Limb (tissue), 2 donors: ENCODE data around the gene MLXIP.
"Not testable (repeated sequence)": the region's sequence is repeated elsewhere in the genome, so short reads cannot be mapped to it uniquely, and the experiment has no call there.

ENCODE experiments used
- DNase-seq, 2 donors: peaks; one replicate each; pipeline ENCODE4 v3.0.0-alpha.2; 2016; ENCODE audit errors: extremely low spot score in 2 of 2

Gene MLXIP

GRCh38 chr12:122147514-122148290 lies 69.1 kb downstream of the MLXIP start:
- no peak for DNase-seq

GRCh38 chr12:122148657-122149056 lies 70.1 kb downstream of the MLXIP start:
- DNase-seq: no peak

DNA sequence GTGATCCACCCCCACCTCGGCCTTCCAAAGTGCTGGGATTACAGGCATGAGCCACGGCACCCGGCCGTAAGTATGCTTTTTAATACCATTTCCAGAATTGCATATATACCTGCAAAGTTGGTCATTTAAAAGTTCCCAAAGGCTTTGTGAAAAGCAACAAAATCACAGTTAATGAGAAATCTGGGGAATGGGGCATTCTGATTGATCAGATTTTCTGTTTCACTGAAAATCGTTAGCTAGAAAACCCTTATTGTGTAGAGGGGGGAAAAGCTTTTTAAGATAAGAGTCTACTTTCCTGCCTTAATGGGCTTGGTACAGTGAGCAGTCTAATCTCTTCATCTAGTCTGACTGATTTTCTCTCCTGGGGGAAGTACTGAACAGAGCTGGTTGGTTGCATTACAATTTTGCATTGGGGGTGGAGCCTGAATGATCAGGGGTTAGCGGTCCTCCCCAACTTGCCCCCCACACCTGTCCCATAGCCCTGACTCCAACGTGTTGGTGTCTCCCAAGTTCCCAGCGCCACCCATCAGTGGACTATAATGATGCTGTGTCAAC lies 71.6 kb downstream of the MLXIP start:
- DNase-seq: no peak

GRCh38 chr12:122152754-122153153 lies 74.2 kb downstream of the MLXIP start:
- DNase-seq: no peak

GRCh38 chr12:122155705-122156104 lies 77.1 kb downstream of the MLXIP start:
- no peak for DNase-seq

GRCh38 chr12:122158700-122159285 lies 80.2 kb downstream of the MLXIP start:
- no peak for DNase-seq

GRCh38 chr12:122159882-122160281 lies 81.3 kb downstream of the MLXIP start:
- DNase-seq: no peak

DNA sequence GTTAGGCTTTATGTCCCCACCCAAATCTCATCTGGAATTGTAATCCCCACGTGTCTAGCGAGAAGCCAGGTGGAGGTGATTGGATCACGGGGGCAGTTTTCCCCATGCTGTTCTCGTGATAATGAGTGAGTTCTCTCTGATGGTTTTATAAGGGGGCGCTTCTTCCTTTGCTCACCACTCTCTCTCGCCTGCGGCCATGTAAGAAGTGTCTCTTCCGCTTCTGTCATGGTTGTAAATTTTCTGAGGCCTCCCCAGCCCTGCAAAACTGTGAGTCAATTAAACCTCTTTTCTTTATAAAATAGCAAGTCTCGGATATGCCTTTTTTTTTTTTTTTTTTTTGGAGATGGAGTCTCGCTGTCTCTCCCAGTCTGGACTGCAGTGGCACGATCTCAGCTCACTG lies 82.2 kb downstream of the MLXIP start:
- DNase-seq: no peak

DNA sequence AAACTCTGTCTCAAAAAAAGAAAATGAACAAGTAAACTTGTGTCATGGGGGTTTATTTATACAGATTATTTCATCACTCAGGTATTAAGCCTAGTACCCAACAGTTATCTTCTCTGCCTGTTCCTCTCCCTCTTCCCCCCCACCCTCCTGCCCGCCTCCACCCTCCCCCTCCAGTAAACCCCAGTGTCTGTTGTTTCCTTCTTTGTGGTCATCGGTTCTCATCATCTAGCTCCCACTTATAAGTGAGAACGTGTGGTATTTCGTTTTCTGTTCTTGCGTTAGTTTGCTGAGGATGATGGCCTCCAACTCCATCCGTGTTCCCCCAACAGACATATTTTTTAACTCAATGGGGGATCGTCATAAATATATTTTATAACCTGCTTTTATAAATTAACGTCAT lies 83.1 kb downstream of the MLXIP start:
- DNase-seq: no peak

DNA sequence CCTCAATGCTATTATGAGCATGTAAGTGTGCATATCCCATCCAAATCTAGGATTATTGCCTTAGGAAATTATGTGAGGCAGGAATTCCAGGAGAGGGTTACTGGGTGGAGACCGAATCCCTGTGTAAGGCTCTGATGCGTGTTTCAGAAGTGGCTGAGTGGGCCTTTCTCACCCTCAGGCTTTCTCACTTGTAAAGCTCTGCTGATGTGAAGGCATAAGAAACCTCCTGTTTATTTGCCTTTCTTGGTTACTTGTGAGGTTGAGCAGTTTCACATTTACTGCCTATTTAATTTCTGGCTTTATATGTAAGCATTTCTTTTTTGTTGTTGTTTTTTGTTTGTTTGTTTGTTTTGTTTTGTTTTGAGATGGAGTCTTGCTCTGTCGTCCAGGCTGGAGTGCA lies 84.4 kb downstream of the MLXIP start:
- no peak for DNase-seq

DNA sequence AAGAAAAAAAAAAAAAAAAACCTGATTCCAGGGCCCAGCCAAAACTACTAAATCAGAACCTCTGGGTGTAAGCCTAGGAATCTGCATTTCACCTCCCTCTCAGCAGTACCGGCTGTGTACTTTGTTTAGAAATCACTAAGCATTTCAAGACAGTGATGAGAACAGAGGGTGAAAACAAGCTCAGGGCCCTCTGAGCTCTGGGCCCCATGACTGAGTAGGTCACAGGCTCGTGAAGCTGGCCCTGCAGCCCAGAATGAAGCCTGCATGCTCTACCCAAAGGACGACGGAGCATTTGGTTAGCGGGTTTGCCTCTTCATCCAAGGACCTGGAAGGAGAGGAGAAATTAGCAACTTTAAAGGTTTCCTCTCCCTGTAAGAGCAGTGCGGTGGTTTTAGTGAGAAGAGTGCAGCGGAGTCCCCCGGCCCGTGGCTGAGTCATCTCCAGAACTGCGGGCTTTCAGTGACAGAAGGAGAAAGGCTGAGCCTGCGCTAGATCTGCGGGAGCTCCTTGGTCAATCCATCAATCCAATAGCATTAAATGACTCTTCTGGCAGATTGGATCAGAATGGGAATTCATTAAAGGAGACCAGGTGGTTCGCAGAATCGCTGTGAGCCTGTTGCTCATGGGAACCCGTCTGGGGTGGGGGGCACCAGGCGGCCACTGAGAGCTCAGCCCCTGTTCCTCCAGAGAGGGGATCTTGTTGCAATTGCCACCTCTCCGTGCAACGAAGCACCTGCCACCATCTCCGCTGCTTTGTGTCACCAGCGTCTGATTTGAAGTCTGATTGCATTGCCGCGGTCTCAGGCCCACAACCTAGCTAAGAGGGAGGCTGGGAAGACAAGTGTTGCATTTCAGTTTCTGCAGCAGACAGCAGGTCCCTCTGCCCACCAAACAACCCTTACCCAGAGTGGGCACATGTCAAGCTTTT lies 88.1 kb downstream of the MLXIP start:
- DNase-seq: no peak

- no peak for DNase-seq
Observed at GRCh38 chr12:122167356-122167925, 88.9 kb downstream of the MLXIP start.

- DNase-seq: no peak
Observed at GRCh38 chr12:122168492-122168891, 89.9 kb downstream of the MLXIP start.

GRCh38 chr12:122171399-122171798 lies 92.8 kb downstream of the MLXIP start:
- DNase-seq: no peak

DNA sequence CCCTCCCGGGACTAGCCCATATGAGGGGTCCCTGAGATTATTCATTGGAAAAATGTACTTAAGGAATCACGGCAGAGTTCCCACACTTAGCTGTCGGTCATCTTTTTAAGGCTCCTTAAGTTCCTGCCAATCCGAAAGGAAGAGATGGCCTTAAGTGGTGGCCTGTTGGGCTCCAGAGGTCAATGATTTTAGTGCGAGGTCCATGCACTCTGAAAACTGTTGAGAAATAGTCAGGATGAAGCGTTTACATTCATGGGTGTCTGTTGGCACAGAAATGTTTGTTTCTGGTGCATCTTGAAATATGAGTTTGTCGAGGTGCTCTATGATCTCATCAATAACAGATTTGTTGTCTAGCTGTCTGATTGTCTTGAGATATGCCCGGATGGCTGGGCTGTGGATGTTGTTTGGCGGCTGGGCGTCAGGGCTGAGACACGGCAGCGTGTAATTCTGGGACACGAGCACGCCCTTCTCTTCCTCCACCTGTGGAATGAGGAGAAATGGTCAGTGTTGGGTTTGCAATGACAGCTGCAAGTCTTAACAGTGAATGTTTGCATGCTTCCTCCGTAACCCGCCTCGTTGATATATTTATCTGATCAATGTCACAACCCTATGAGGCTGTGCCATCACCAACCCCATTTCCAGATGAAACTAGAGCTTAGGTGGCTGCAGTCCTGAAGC lies 93.8 kb downstream of the MLXIP start:
- no peak for DNase-seq

- DNase-seq: no peak
Observed at GRCh38 chr12:122174155-122174845, 95.7 kb downstream of the MLXIP start, which contains the start of gene IL31. Gene IL31 (minus strand): TSS chr12:122174221. CDS start chr12:122174172, 49 bp downstream.

DNA sequence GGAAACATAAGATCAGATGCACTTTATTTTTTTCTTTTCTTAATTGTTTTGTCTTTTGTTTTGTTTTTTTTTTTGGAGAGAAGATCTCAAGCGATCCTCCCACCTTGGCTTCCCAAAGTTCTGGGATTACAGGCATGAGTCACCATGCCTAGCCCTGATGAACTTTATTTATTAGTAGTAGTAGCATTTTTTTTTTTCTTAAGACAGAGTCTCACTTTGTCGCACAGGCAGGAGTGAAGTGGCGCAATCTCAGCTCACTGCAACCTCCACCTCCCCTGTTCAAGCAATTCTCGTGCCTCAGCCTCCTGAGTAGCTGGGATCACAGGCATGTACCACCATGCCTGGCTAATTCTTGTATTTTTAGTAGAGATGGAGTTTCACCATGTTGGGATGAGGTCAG lies 97.9 kb downstream of the MLXIP start:
- not testable (repeated sequence) for DNase-seq

DNA sequence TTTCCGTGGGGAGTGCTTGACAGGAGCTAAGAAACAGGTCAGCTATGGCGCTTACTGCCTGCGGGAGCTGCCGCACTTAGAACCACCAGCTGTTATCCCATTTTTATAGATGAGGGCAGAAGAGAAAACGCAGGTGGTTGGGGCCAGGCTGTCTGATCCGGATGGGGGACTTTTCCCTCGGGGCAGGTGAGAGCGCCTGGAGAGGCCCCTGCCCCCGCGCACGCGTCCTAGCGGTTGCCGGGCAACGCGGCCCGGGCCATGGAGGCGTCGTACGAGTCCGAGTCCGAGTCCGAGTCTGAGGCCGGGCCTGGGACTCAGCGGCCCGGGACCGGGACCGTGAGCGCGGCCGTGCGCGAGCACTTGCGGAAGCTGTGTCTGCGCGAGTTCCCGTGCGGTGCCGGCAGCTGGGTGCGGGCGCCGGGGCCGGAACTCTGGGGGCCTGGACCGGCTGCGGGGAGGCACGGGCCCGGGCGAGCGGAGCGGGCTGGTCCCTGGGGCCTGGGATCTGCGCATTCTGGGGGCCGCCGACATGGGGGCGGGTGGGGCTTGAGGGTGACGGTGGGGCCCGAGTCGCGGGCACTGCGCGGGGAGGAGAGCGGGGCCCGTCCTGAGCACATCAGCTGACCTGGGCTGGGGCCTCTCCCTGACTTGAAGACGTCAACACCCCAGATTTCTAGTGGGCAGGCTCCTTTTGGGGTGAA lies 104.5 kb downstream of the MLXIP start, which contains the start of gene LRRC43:
Gene LRRC43, plus strand, starts transcription at position 237 of the 701 bp plus-strand sequence. Its CDS starts 22 bp downstream, at position 259.
- DNase-seq: peak in 1 of 2 donors; percentile 74

DNA sequence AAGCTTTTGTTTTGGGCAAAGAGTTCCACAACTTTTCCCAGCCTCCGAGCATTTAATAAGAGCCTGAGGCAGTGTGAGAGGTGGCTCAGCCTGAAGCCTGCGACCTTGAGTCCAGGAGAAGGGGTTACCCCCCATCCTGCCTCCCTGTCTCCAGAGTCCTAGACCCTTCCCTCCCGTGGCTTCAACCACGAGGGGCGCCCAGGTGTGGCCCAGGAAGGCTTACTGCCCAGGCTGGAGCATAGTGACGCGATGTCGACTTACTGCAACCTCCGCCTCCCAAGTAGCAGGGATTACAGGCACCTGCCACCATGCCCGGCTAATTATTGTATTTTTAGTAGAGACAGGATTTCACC lies 105.0 kb downstream of the MLXIP start:
- DNase-seq: no peak

GRCh38 chr12:122184517-122184916 lies 106.0 kb downstream of the MLXIP start:
- DNase-seq: no peak
